Globus pallidus (tissue), 1 donor: Measurements from ENCODE around the gene TUBA4A.
"Not testable (repeated sequence)": the region's sequence is repeated elsewhere in the genome, so short reads cannot be mapped to it uniquely, and the experiment has no call there.

Experiments used
- DNase-seq: peaks from one replicate; pipeline ENCODE4 v3.0.0-alpha.2; 2015; ENCODE audit warnings: low spot score

TUBA4A gene

GRCh38 chr2:219253753-219254589 is at the start of gene TUBA4A:
TUBA4A (minus strand) TSS chr2:219253918; CDS start chr2:219253858, 60 bp downstream.
- DNase-seq = peak; percentile 78

DNA sequence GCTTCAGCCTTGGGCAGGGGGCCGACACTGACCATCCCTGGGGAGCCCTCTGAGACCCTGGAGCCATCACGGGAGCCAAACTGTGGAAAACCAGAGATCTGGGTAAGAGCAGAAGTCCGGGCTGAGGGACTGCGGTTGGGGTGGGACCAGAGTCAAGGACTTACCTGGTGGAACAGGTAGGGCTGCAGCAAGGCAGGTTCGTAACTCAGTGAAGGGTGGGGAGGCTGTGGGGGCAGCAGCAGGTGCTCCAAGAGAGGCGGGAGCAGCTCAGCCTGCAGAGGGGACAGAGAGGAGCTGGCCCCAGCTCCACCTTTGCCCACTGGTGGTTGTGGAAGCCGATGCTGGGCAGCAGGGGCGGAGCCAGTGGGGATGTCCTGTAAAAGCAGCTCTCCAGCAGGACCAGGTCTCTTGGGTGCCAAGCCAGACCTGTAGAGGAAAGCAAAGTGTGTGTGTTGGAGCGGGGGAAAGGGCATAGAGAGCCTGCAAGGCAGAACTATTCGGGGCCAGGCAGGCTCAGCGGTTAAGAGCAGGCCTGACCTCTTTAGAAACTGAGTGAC is 48.8 kb upstream of the TUBA4A start:
- DNase-seq = no peak

- DNase-seq = no peak
Observed at GRCh38 chr2:219300022-219300421, 46.3 kb upstream of the TUBA4A start.

GRCh38 chr2:219299372-219299760 is 45.6 kb upstream of the TUBA4A start:
- no peak for DNase-seq

- DNase-seq = peak; percentile 82
Observed at GRCh38 chr2:219298759-219299371, 45.1 kb upstream of the TUBA4A start.

DNA sequence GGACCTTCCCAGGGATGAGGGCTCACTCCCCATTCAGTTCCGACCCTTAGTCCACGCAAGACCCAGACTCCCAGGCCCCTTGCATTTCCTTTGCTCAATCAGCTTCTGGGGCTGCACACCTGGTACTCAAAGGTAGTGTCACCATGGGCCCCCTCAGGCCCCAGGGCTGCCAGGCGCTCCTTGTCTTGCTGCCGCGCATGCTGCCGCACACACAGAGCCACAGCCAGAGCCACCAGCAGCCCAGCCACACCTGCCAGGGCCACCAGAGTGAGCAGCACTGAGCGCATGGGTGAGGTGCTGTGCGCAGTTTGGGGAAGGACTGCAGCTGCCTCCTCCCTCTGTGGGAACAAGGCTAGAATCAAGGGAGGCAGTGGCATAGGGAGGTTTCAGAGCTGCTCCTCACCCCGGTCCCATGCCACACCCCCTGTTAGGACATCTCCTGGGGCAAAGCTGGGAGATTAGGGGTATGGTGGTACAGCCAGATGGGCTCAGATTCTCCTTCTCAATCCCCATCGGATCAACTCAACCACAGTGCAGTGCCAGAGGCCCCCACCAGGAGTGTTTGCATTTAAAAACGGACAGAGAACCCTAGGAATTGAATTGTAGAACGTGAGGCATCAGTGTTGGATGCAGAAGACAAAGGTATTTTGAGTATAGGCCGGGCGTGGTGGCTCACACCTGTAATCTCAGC is 44.2 kb upstream of the TUBA4A start:
- no peak for DNase-seq

GRCh38 chr2:219296631-219297391 is 43.1 kb upstream of the TUBA4A start:
- DNase-seq = no peak

DNA sequence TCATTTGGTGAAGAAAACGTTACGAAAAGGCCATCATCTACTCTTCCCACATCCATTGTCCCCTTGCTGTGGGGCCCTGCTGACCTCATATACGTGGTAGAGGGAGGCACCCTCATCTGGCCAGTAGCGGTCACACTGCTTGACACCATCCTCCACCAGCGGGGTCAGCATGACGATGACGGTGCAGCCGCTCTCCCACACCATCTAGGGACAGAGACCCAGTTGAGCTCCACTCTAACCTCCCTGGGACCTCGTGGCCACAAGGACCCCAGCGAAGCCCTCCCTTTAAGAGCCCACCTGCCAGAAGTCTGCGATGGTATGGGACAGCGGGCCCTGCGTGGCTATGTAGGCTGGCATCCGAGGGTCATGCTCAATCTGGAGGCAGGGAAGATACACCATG is 42.4 kb upstream of the TUBA4A start:
- DNase-seq = no peak

- DNase-seq = peak; percentile 83
Observed at GRCh38 chr2:219294356-219295351, 40.9 kb upstream of the TUBA4A start.

GRCh38 chr2:219293736-219294231 is 40.1 kb upstream of the TUBA4A start:
- DNase-seq = no peak

GRCh38 chr2:219292616-219293015 is 38.9 kb upstream of the TUBA4A start:
- DNase-seq = no peak

- no peak for DNase-seq
Observed at GRCh38 chr2:219291910-219292490, 38.3 kb upstream of the TUBA4A start.

DNA sequence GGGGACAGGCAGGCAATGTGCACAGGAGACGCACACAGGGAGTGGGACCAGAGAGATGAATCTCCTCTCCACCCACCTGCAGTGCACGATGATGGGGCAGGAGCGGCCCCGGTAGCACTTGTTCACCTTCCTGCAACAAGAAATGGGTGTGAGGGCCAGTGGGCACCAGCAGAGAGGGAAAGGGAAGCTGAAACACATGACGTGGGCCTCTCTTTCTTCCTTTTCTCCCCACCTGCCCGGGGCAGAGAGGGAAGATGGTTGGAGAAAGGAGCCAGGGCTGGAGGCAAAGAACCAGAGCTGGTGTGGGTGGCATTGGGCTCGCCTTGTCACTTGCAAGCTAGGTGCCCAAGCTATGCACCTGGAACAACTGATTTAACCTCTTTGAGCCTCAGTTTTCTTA is 37.7 kb upstream of the TUBA4A start:
- DNase-seq = no peak

- no peak for DNase-seq
Observed at GRCh38 chr2:219290381-219291171, 36.9 kb upstream of the TUBA4A start.

DNA sequence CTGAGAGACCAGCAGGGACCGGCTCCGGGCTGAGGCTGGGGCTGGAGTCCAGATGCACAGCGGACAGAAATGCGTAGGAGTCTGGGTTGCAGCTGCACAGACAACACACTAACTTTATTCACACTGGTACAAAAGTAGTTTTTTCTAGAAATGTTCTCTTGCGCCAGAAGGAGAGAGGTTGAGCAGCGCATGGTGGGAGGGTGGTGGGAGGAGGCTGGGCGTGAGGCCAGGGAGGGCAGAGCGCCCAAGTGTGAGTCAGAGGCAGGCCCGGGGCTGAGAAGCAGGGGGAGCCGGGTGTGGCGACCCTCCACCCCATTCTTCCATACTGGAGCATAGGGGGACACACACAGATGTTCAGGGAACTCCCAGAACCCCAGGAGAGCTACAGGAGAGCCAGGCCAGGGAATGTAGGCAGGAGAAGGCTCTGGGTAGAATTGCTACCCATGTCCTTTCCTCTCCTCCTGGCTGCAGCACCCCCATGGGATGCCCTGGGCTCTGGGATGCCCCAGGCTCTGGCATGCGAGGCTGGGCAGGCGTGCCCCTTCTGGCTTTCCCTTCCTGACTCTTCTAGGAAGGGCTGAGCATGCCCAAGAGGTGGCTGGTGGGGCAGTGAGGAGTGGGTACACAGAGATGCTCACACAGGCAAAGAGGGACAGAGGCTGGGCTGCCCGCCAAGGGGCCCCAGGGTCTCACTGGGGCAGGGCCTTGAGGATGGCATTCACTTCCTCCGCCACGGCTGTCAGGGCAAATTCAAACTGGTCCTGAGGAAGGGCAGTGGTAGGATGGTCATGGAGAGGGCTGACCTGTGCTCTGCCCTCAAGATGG is 36.0 kb upstream of the TUBA4A start:
- DNase-seq = peak; percentile 94

GRCh38 chr2:219289195-219289536 is 35.4 kb upstream of the TUBA4A start:
- DNase-seq = no peak

- no peak for DNase-seq
Observed at GRCh38 chr2:219287580-219288265, 34.0 kb upstream of the TUBA4A start.

- not testable (repeated sequence) for DNase-seq
Observed at GRCh38 chr2:219287116-219287440, 33.4 kb upstream of the TUBA4A start.
